H9 (cell line): ENCODE results near the gene RUNX1. TPM values are rescaled to one million over a fixed set of nuclear protein-coding genes. Genes with fewer than 3 reads are reported as not detected.

Source experiments
- DNase-seq: peaks from one replicate; pipeline ENCODE4 v3.0.0-alpha.2; 2017
- H2AFZ ChIP-seq: one replicate; pipeline ENCODE4 v1.6.1; 2013; ENCODE audit warnings: mild to moderate bottlenecking, low read length, control low read depth, moderate library complexity
- H2AK5ac ChIP-seq: 2 replicates; pipeline ENCODE4 v1.6.1; 2013; ENCODE audit warnings: low read length, control low read depth, mixed read lengths; ENCODE audit not compliant: insufficient read length
- H2BK120ac ChIP-seq: one replicate; pipeline ENCODE4 v1.6.1; 2013; ENCODE audit warnings: low read depth, mild to moderate bottlenecking, low read length, control low read depth, inconsistent platforms; ENCODE audit not compliant: poor library complexity, severe bottlenecking
- H2BK12ac ChIP-seq: 2 replicates; pipeline ENCODE4 v1.6.1; 2013; ENCODE audit warnings: low read length, control low read depth, mixed read lengths, low read depth; ENCODE audit not compliant: insufficient read length
- H2BK15ac ChIP-seq: 2 replicates; pipeline ENCODE4 v1.6.1; 2013; ENCODE audit warnings: low read depth, low read length, control low read depth
- H2BK20ac ChIP-seq: one replicate; pipeline ENCODE4 v1.6.1; 2013; ENCODE audit warnings: low read depth, mild to moderate bottlenecking, low read length, control low read depth, inconsistent platforms; ENCODE audit not compliant: poor library complexity, severe bottlenecking
- H2BK5ac ChIP-seq: 2 replicates; pipeline ENCODE4 v1.6.1; 2013; ENCODE audit warnings: low read length, control low read depth, mixed read lengths; ENCODE audit not compliant: insufficient read length
- H3K14ac ChIP-seq: 2 replicates; pipeline ENCODE4 v1.6.1; 2013; ENCODE audit warnings: low read length, control low read depth; ENCODE audit not compliant: insufficient read depth
- H3K18ac ChIP-seq: 2 replicates; pipeline ENCODE4 v1.6.1; 2013; ENCODE audit warnings: low read depth, mild to moderate bottlenecking, mixed read lengths, low read length, control low read depth; ENCODE audit not compliant: insufficient read length
- H3K23ac ChIP-seq: 2 replicates; pipeline ENCODE4 v1.6.1; 2013; ENCODE audit warnings: low read length, control low read depth, mixed read lengths, low read depth; ENCODE audit not compliant: insufficient read length
- H3K23me2 ChIP-seq: 2 replicates; pipeline ENCODE4 v1.6.1; 2013; ENCODE audit warnings: low read depth, mild to moderate bottlenecking, mixed read lengths, low read length, control low read depth; ENCODE audit not compliant: insufficient read length, poor library complexity, severe bottlenecking
- H3K27ac ChIP-seq: 2 replicates; pipeline ENCODE4 v1.5.1; 2013; ENCODE audit warnings: low read length, control low read depth, mixed read lengths, low read depth; ENCODE audit not compliant: insufficient read length
- H3K27me3 ChIP-seq: 2 replicates; pipeline ENCODE4 v1.6.1; 2013; ENCODE audit warnings: low read length, control low read depth, inconsistent platforms; ENCODE audit not compliant: insufficient read depth
- H3K4ac ChIP-seq: 2 replicates; pipeline ENCODE4 v1.6.1; 2013; ENCODE audit warnings: low read depth, mild to moderate bottlenecking, control low read depth, inconsistent platforms, low read length, moderate library complexity
- H3K4me1 ChIP-seq: 2 replicates; pipeline ENCODE4 v1.6.1; 2013; ENCODE audit warnings: low read length, control low read depth, inconsistent platforms; ENCODE audit not compliant: insufficient read depth
- H3K4me2 ChIP-seq: 2 replicates; pipeline ENCODE4 v1.6.1; 2013; ENCODE audit warnings: low read length, control low read depth, mixed read lengths; ENCODE audit not compliant: insufficient read length, insufficient read depth
- H3K56ac ChIP-seq: 2 replicates; pipeline ENCODE4 v1.6.1; 2013; ENCODE audit warnings: low read depth, mild to moderate bottlenecking, mixed read lengths, low read length, control low read depth; ENCODE audit not compliant: insufficient read length
- H3K79me1 ChIP-seq: 2 replicates; pipeline ENCODE4 v1.6.1; 2013; ENCODE audit warnings: low read depth, mild to moderate bottlenecking, moderate library complexity, low read length, control low read depth, inconsistent platforms; ENCODE audit not compliant: insufficient read depth, poor library complexity, severe bottlenecking
- H3K79me2 ChIP-seq: 2 replicates; pipeline ENCODE4 v1.6.1; 2013; ENCODE audit warnings: low read length, control low read depth, inconsistent platforms; ENCODE audit not compliant: insufficient read depth
- H3K9ac ChIP-seq: 2 replicates; pipeline ENCODE4 v1.6.1; 2013; ENCODE audit warnings: low read length, control low read depth, mixed read lengths; ENCODE audit not compliant: insufficient read length; ENCODE audit errors: extremely low read depth
- H3K9me3 ChIP-seq: one replicate; pipeline ENCODE4 v1.6.1; 2013; ENCODE audit warnings: low read depth, low read length, inconsistent platforms; ENCODE audit not compliant: control insufficient read depth
- H3T11ph ChIP-seq: one replicate; pipeline ENCODE4 v1.6.1; 2013; ENCODE audit warnings: mild to moderate bottlenecking, low read length, control low read depth, inconsistent platforms
- H4K20me1 ChIP-seq: one replicate; pipeline ENCODE4 v1.6.1; 2013; ENCODE audit not compliant: control insufficient read depth, insufficient read length, insufficient read depth
- H4K5ac ChIP-seq: 2 replicates; pipeline ENCODE4 v1.6.1; 2013; ENCODE audit warnings: low read depth, mild to moderate bottlenecking, mixed read lengths, low read length, control low read depth; ENCODE audit not compliant: insufficient read length
- H4K8ac ChIP-seq: replicated peaks from 2 replicates; pipeline ENCODE4 v1.6.1; 2013; ENCODE audit warnings: low read length, control low read depth, mixed read lengths, low read depth; ENCODE audit not compliant: insufficient read length
- H4K91ac ChIP-seq: 2 replicates; pipeline ENCODE4 v1.6.1; 2013; ENCODE audit warnings: low read depth, mild to moderate bottlenecking, moderate library complexity, mixed read lengths, low read length, control low read depth; ENCODE audit not compliant: insufficient read length
- H3K27ac Mint-ChIP-seq, 3 experiments: 2 replicates in 2 of 3; 3 replicates in 1 of 3; pipeline ENCODE4 v1.8.0; 2020 to 2021; ENCODE audit warnings: mixed read lengths in 3 of 3, mild to moderate bottlenecking in 1 of 3, moderate library complexity in 1 of 3
- H3K27me3 Mint-ChIP-seq: 2 replicates; pipeline ENCODE4 v1.8.0; 2021; ENCODE audit warnings: low read depth, mild to moderate bottlenecking, moderate library complexity, mixed read lengths
- H3K36me3 Mint-ChIP-seq, 3 experiments: 2 replicates in 2 of 3; 3 replicates in 1 of 3; pipeline ENCODE4 v1.8.0; 2020 to 2021; ENCODE audit warnings: low read depth in 3 of 3, mixed read lengths in 3 of 3; ENCODE audit not compliant: insufficient read depth in 1 of 3
- H3K4me1 Mint-ChIP-seq, 2 experiments: 2 replicates each; pipeline ENCODE4 v1.8.0; 2020; ENCODE audit warnings: mixed read lengths in 2 of 2
- H3K4me3 Mint-ChIP-seq, 2 experiments: 2 replicates in 1 of 2; 3 replicates in 1 of 2; pipeline ENCODE4 v1.8.0; 2020 to 2021; ENCODE audit warnings: mild to moderate bottlenecking in 2 of 2, mixed read lengths in 2 of 2, moderate library complexity in 1 of 2
- H3K9me3 Mint-ChIP-seq, 2 experiments: 2 replicates in 1 of 2; 3 replicates in 1 of 2; pipeline ENCODE4 v1.8.0; 2020; ENCODE audit warnings: mild to moderate bottlenecking in 2 of 2, mixed read lengths in 2 of 2, moderate library complexity in 1 of 2
- CTCF ChIP-seq: fragments of 200-600 bp; sonication (generic); conservative IDR thresholded peaks from 3 replicates; pipeline ENCODE4 v1.8.0; 2021; ENCODE audit warnings: antibody characterized with exemption, mild to moderate bottlenecking
- WGBS: extraction: QIAGEN DNeasy Blood & Tissue Kit; methylation state at CpG from one replicate; pipeline ENCODE4 v1.1.7; 2013; ENCODE audit warnings: missing lambda C conversion rate, low lambda C conversion rate, mixed read lengths; ENCODE audit not compliant: insufficient read length; ENCODE audit errors: extremely low coverage; 5-methylcytosine and 5-hydroxymethylcytosine counted together
- total RNA-seq: library from RNA; stranded (reverse); gene quantifications from 2 replicates; pipeline ENCODE4 v1.2.1, GENCODE V29; 2021

The RUNX1 gene
- total RNA-seq, 1 experiment from 2014 or later, result 0.72 TPM

DNA sequence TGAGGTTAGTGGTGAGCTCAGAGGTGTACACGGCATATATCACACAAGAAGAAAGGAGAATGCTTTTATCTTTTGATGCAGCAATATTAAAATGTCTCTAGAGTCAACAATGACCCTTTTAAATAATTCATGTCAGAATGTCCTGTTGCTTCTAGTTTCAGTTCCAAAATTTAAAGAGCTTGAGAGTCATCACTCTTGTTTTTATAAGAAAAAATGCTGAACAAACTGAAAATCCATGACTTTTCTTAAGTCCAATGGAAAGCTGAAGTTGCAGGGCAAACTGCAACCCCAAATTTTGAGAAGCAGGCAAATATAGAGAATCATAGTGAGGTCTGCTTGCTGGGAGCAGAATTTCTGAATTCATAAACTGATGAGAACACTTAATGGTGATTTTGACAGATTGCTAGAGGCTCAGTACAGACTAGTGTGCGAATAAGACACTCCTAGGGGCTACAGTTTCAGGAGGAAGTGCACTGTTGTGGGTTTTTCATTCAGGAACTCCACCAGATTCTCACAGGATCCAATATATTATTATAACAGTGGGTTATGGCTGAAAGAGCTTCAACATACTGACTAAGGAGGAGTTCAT, 245.2 kb downstream of the RUNX1 start:
- Histone ChIP-seq H3K4me2 (no peak overlapping the region), H2AK5ac (no peak overlapping the region), H2BK15ac (no peak overlapping the region), H3K18ac (no peak overlapping the region), H3K56ac (no peak overlapping the region), H4K5ac (no peak overlapping the region), H3K27ac (no peak overlapping the region), H3K9me3 (no peaks in the 10 kb centered on the region), H4K91ac (no peak overlapping the region), H3T11ph (no peak overlapping the region), H4K8ac (no peak overlapping the region), H3K27me3 (no peaks in the 10 kb centered on the region), H3K23ac (no peak overlapping the region), H2BK120ac (no peak overlapping the region), H2BK12ac (no peak overlapping the region), H3K79me1 (no peaks in the 10 kb centered on the region), H4K20me1 (no peaks in the 10 kb centered on the region), H3K4me1 (no peaks in the 10 kb centered on the region), H2BK5ac (no peak overlapping the region), H3K9ac (no peak overlapping the region), H3K14ac (no peak overlapping the region), H3K23me2 (no peaks in the 10 kb centered on the region), H2AFZ (no peak overlapping the region), H2BK20ac (no peak overlapping the region), H3K4ac (no peak overlapping the region), H3K79me2 (no peaks in the 10 kb centered on the region)
- Mint-ChIP-seq H3K4me1 (peaks cover 5 to 11% of the 10 kb centered on the region in 2 experiments), H3K9me3 (peaks cover 16% of the 10 kb centered on the region in 2 experiments), H3K27me3 (peaks cover 8% of the 10 kb centered on the region), H3K27ac (no peak overlapping the region), H3K4me3 (no peak overlapping the region), H3K36me3 (peaks cover 0 to 26% (median 2%) of the 10 kb centered on the region in 3 experiments; a peak in 5 of 7 replicates)
- WGBS, result no CpG with 5 or more reads among the region's 2 CpGs
- no peak for DNase-seq
- no peak for TF ChIP-seq CTCF
